SIG-M5 (cell line): ENCODE data around the gene MAP3K21.

Source experiments
- DNase-seq: peaks from one replicate; lab custom pipeline; 2025; lab: John Stamatoyannopoulos, UW

The MAP3K21 gene

GRCh38 chr1:233326319-233326718 is 1.2 kb upstream of the MAP3K21 start:
- no peak for DNase-seq

DNA sequence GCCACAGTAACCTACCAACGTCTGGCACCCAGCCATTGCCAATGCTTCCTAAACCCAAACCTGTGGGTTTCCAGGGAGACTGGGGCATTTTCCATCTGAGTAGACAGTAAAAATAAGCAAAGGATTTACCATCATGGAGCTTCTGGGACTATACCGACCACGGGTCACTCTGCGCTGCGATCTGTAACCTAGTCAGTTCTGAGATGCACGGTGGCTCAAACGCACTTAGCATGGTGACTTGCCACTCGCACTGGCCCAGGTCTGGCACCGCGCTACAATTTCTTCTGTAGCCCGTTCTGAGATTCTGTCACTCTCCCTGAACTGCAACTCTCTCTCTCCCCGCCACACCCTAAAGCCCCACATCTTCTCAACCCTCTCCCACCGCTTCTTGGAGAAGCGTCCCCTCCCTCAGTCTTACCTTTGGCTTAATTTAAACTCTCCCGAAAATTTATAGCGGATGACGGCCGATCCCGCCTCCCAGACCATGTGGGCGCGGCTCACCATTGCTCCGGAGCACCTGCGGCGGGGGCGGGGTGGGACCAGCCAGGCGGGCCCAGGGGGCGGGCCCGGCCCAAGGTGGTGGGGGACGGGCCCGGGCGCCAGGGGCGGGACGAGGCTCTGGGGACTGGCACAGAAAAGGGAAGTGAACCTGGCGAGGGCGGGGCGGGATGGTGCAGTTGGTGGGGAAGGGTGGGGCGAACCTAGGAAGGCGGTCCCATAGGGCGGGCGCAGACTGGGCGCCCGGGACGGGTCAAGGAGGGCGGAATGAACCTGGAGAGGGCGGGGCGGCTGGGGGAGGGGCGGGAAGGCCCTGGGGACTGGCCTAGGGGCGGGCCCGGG is 493 bp upstream of the MAP3K21 start:
- DNase-seq = peak; percentile 74

- no peak for DNase-seq
These were observed 808 bp downstream of the MAP3K21 start for GRCh38 chr1:233328142-233328921.

DNA sequence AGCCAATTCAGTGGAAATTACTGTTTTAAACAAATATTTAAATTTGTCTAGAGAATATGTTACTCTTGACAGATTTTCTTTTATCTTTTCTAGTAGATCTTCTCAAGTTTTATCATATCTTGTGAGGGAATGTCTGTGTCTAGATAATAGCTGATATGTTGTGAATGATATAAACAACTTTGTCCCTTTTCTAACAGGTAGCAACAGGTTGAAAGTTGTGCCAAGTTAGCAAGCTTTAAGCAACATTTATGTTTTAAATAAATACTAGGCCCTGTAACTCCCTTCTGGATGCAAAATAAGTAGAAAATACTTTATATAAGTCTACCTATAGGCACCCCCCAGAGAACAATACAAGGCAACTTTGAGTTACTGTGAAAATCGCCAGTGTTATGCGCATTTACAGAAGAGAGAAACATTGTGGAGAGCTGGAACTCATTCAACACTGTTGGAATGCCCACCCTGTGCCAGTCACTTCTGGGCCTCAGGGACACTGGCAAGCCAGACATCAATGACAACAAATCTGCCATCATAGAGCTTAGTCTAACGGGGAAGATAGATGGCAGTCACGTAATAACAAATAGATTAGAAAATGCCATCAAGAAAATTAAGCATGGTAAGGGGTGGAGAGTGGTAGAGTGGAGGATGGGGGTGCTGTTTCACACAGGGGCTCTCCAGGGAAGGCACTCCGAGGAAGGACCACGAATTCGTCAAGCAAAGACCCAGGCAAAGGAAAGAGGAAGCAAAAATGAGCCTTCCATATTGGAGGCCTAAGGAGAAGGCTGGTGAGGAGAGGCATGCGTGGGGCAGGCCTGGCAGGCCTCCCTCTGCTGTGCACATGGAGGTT is 4.4 kb downstream of the MAP3K21 start:
- no peak for DNase-seq

DNA sequence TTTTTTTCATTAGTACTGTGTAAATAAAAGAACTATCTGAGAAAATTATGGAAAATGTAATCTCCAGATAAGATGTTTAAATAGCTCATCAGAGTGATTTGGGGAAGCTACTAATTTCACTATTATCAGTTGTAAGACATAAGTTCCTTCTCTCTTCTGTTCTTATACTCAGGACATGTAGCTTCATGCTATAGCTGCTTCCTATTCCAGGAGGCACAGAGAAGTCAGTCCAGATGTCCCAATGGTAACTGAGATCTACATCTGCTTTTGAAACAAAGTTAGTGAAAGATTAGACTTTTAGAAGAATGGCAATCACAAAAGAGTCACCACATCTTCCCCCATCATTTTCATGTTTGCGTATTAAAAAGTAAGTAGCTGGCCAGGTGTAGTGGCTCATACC is 5.6 kb downstream of the MAP3K21 start:
- no peak for DNase-seq

GRCh38 chr1:233334092-233334491 is 6.6 kb downstream of the MAP3K21 start:
- no peak for DNase-seq

GRCh38 chr1:233336554-233337456 is 9.3 kb downstream of the MAP3K21 start:
- no peak for DNase-seq

GRCh38 chr1:233337505-233337904 is 10.0 kb downstream of the MAP3K21 start:
- no peak for DNase-seq

DNA sequence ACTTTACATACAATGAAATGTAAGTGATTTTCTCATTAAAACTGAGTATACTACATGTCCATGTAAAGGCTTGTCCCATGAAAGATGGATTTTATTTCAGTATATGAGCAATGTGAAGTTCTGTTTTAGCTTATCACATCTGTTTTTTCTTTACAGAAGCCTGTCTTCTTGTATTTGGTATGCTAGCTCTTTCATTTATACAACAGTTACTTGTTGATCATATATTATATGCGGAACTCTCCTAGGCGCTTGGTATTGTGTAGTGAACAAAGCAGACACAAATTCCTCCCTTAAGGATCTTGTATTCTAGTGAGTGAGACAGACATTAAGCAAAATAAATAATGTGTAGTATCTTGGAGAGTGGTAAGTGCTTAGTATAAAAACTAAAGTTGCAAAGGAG is 10.6 kb downstream of the MAP3K21 start:
- no peak for DNase-seq

- no peak for DNase-seq
These were observed 12.6 kb downstream of the MAP3K21 start for GRCh38 chr1:233340031-233340555.

- no peak for DNase-seq
These were observed 13.5 kb downstream of the MAP3K21 start for GRCh38 chr1:233340966-233341516.

DNA sequence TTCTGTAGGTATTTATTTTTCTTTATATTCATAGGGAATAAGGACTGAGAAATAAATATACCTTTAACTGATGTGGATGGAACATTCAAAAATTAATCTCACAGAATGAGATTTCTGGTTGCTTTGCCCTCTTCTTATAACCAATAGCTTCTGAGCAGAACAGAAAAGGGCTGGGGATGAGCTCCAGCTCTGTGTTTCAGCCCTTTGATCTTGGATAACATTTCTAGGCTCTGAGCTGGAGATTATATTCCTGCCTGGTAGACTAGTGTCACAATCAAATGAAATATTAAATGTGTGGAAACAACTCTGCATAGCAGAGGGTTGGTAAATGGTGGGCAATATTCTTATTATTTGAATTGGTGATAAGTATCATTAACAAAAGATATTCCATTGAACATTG is 14.6 kb downstream of the MAP3K21 start:
- no peak for DNase-seq

DNA sequence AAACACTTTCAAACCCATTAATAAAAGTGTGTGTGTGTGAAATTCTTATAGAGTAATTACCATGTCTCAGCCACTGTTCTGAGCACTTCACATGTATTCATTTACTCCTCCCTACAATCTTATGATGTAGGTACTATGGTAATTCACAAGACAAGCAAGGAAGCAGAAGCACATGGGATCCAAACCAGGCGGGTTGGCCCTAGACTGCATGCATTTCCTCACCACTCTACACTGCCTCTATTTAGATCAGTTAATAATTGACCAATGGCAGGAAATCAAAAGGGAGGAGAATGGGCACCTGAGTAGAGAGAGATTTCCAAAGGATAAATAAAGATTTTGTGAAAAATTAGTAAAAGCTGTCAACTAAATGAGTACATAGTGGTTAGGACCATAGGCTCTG is 15.7 kb downstream of the MAP3K21 start:
- DNase-seq = no peak

DNA sequence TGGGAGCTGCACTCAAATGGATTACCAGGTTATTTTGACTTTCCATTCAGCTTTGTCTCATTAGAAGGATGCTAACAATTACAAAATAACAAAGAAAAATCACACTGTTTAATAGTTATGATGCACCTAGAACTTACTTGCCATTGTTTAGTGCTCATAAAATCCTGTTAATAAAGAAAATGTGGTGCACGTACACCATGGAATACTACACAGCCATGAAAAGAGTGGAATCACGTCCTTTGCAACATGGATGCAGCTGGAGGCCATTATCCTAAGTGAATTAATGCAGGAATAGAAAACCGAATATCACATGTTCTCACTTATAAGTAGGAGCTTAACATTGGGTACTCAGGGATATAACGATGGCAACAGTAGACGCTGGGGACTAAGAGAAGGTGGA is 19.8 kb downstream of the MAP3K21 start:
- DNase-seq = no peak

DNA sequence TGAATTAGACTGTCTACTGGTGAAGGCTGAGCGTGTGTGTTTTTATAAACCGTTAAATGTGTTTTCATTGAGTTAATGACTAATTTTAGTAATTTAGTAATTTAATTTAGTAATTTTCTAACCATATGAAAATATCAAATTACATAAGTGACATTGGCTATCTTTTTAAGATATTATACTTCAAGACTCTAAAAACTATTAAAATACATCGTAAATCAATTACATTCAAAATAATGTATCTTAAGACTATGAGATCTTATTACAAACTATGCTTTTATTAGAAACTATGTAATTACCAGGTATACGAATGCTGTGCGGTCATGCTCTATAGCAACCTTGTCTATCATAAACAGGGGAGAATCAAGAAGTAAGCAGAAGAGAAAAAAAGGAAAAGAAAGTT is 21.6 kb downstream of the MAP3K21 start:
- DNase-seq = no peak

DNA sequence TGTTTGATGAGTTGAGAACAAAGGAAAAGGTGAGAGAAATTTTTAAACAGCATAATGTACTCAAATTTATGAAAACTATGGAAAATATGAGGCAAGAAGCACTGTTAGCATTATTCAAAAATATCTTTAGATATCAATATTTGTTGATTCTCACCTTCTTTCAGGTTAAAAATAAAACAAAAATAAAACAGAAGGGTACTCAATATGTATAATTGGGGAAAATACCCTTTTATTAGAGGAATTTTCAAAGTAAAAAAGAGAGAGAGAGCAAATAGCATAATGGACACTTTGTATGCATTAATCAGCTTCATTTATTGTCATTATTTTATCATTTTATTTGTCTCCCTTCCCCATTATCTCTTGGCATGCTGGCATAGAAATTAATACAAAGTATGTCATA is 27.5 kb downstream of the MAP3K21 start:
- no peak for DNase-seq

GRCh38 chr1:233355841-233356704 is 28.5 kb downstream of the MAP3K21 start:
- DNase-seq = no peak

DNA sequence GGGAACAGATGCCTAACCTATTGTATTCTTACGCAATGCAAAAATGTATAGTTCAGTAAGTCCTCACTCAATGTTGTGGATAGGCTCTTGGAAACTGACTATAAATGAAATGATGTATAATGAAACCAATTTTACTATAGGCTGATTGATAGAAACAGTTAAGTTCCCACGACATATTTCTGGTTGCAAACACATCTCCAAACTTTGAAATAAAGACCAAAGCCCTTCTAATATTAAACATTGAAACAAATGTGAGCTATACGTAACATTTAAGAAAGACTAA is 29.1 kb downstream of the MAP3K21 start:
- DNase-seq = no peak

- DNase-seq = no peak
These were observed 30.3 kb downstream of the MAP3K21 start for GRCh38 chr1:233357595-233358397.
